ENCODE data around the gene MSRB2.

Gene MSRB2

DNA sequence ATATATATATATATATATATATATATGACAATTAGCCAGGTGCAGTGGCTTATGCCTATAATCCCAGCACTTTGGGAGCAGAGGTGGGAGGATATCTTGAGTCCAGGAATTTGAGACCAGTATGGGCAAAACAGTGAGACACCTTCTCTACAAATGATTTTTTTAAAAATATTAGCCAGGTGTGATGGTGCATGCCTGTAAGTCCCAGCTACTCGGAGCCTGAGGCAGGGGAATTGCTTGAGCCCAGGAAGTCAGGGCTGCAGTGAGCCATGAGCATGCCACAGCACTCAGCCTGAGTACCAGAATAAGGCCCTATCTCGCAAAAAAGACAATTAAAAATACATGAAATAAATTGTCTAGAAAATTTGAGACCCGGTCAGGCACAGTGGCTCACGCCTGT lies 47.2 kb upstream of the MSRB2 start (continued):
- no peak for TF ChIP-seq CSDC2 (CRISPR knock-in tag; IDR thresholded peaks at IDR 0.05)
- TF ChIP-seq PPARA (CRISPR knock-in tag; IDR thresholded peaks at IDR 0.05; ENCODE audit: borderline replicate concordance) = no peak
- TF ChIP-seq TCF4 (CRISPR knock-in tag; IDR thresholded peaks at IDR 0.05; ENCODE audit: borderline replicate concordance) = no peak
- TF ChIP-seq CREB5 (CRISPR knock-in tag; IDR thresholded peaks at IDR 0.05; ENCODE audit: low read depth) = no peak
- no peak for TF ChIP-seq ZNF565 (CRISPR knock-in tag; conservative IDR thresholded peaks at IDR 0.05; ENCODE audit: low read depth)
- TF ChIP-seq OSR1 (CRISPR knock-in tag; IDR thresholded peaks at IDR 0.05) = no peak

GRCh38 chr10:23051278-23051677 lies 44.1 kb upstream of the MSRB2 start:
- ATAC-seq = no peak
- no peak for TF ChIP-seq ZC3H10 (CRISPR knock-in tag; IDR thresholded peaks at IDR 0.05)
- TF ChIP-seq ZFP30 (CRISPR knock-in tag; IDR thresholded peaks at IDR 0.05) = no peak
- no peak for TF ChIP-seq PATZ1 (CRISPR knock-in tag; IDR thresholded peaks at IDR 0.05; ENCODE audit: borderline replicate concordance)
- TF ChIP-seq ZFP3 (CRISPR knock-in tag; IDR thresholded peaks at IDR 0.05) = no peak
- TF ChIP-seq, protein P1, sequence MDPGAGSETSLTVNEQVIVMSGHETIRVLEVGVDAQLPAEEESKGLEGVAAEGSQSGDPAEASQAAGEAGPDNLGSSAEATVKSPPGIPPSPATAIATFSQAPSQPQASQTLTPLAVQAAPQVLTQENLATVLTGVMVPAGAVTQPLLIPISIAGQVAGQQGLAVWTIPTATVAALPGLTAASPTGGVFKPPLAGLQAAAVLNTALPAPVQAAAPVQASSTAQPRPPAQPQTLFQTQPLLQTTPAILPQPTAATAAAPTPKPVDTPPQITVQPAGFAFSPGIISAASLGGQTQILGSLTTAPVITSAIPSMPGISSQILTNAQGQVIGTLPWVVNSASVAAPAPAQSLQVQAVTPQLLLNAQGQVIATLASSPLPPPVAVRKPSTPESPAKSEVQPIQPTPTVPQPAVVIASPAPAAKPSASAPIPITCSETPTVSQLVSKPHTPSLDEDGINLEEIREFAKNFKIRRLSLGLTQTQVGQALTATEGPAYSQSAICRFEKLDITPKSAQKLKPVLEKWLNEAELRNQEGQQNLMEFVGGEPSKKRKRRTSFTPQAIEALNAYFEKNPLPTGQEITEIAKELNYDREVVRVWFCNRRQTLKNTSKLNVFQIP (CRISPR knock-in tag; IDR thresholded peaks at IDR 0.05; ENCODE audit: borderline replicate concordance, low read depth) = no peak
- no peak for TF ChIP-seq ZNF8 (CRISPR knock-in tag; IDR thresholded peaks at IDR 0.05)
- no peak for TF ChIP-seq TSHZ2 (CRISPR knock-in tag; IDR thresholded peaks at IDR 0.05)
- no peak for TF ChIP-seq ESRRG (CRISPR knock-in tag; IDR thresholded peaks at IDR 0.05)
- TF ChIP-seq ZNF565 (CRISPR knock-in tag; conservative IDR thresholded peaks at IDR 0.05; ENCODE audit: low read depth) = no peak
- no peak for TF ChIP-seq PPARA (CRISPR knock-in tag; IDR thresholded peaks at IDR 0.05; ENCODE audit: borderline replicate concordance)
- TF ChIP-seq SNAI2 (CRISPR knock-in tag; IDR thresholded peaks at IDR 0.05) = no peak
- no peak for TF ChIP-seq CSRNP3 (CRISPR knock-in tag; IDR thresholded peaks at IDR 0.05)
- no peak for TF ChIP-seq CREB5 (CRISPR knock-in tag; IDR thresholded peaks at IDR 0.05; ENCODE audit: low read depth)
- no peak for TF ChIP-seq TCF4 (CRISPR knock-in tag; IDR thresholded peaks at IDR 0.05; ENCODE audit: borderline replicate concordance)
- no peak for TF ChIP-seq ISL1 (CRISPR knock-in tag; IDR thresholded peaks at IDR 0.05)

GRCh38 chr10:23051855-23052331 lies 43.5 kb upstream of the MSRB2 start:
- ATAC-seq = no peak
- TF ChIP-seq ISL1 (CRISPR knock-in tag; IDR thresholded peaks at IDR 0.05) (no peak), PPARA (CRISPR knock-in tag; IDR thresholded peaks at IDR 0.05; ENCODE audit: borderline replicate concordance) (no peak), BACH2 (CRISPR knock-in tag; IDR thresholded peaks at IDR 0.05; ENCODE audit: borderline replicate concordance) (no peak), TCF4 (CRISPR knock-in tag; IDR thresholded peaks at IDR 0.05; ENCODE audit: borderline replicate concordance) (no peak), ZNF70 (CRISPR knock-in tag; IDR thresholded peaks at IDR 0.05) (no peak), TOX (CRISPR knock-in tag; IDR thresholded peaks at IDR 0.05; ENCODE audit: borderline replicate concordance) (no peak), ZC3H10 (CRISPR knock-in tag; IDR thresholded peaks at IDR 0.05) (no peak), CSRNP3 (CRISPR knock-in tag; IDR thresholded peaks at IDR 0.05) (no peak), ESRRG (CRISPR knock-in tag; IDR thresholded peaks at IDR 0.05) (no peak), CSDC2 (CRISPR knock-in tag; IDR thresholded peaks at IDR 0.05) (no peak), SNAI2 (CRISPR knock-in tag; IDR thresholded peaks at IDR 0.05) (no peak), ZNF565 (CRISPR knock-in tag; conservative IDR thresholded peaks at IDR 0.05; ENCODE audit: low read depth) (no peak), PATZ1 (CRISPR knock-in tag; IDR thresholded peaks at IDR 0.05; ENCODE audit: borderline replicate concordance) (no peak)

Measured in SK-N-SH treated with all-trans-retinoic acid at 6 μM for 48 hours (cell line).